HUES64 (cell line): ENCODE results near the gene ARID5A.
"Not testable (repeated sequence)": the region's sequence is repeated elsewhere in the genome, so short reads cannot be mapped to it uniquely, and the experiment has no call there.

Source experiments
- H3K27ac ChIP-seq: 2 replicates; pipeline ENCODE4 v1.7.0; 2013; ENCODE audit warnings: low read depth, low read length, inconsistent platforms
- H3K27me3 ChIP-seq: 2 replicates; pipeline ENCODE4 v1.6.1; 2013; ENCODE audit warnings: mild to moderate bottlenecking, low read length; ENCODE audit not compliant: insufficient read depth
- H3K36me3 ChIP-seq: 2 replicates; pipeline ENCODE4 v1.6.1; 2013; ENCODE audit warnings: mild to moderate bottlenecking, low read length; ENCODE audit not compliant: insufficient read depth
- H3K4me1 ChIP-seq: 2 replicates; pipeline ENCODE4 v1.6.1; 2013; ENCODE audit warnings: mild to moderate bottlenecking, low read length, moderate library complexity; ENCODE audit not compliant: insufficient read depth
- H3K4me3 ChIP-seq: 2 replicates; pipeline ENCODE4 v1.5.1; 2013; ENCODE audit warnings: mild to moderate bottlenecking, low read length, moderate library complexity
- H3K9ac ChIP-seq: 2 replicates; pipeline ENCODE4 v1.6.1; 2013; ENCODE audit warnings: mild to moderate bottlenecking, low read depth, low read length
- H3K9me3 ChIP-seq: 2 replicates; pipeline ENCODE4 v1.6.1; 2013; ENCODE audit warnings: low read depth, low read length; ENCODE audit not compliant: insufficient read depth
- WGBS: fragments of 150-250, 120-280 bp; methylation state at CpG from one replicate; pipeline ENCODE4 v1.1.7; 2013; ENCODE audit warnings: missing lambda C conversion rate; 5-methylcytosine and 5-hydroxymethylcytosine counted together

The ARID5A gene

GRCh38 chr2:96547731-96548171 lies 11.2 kb downstream of the ARID5A start:
- peak overlapping the region; percentile 21; the same call in 1 of the 2 replicates for H3K4me3 ChIP-seq
- no peak overlapping the region for H3K9ac ChIP-seq
- 46% methylated on average over 6 of the region's 6 CpGs for WGBS
- H3K9me3 ChIP-seq = no peaks in the 10 kb centered on the region
- H3K27ac ChIP-seq = no peak overlapping the region; the same call in 1 of the 2 replicates
- H3K27me3 ChIP-seq = no peaks in the 10 kb centered on the region
- peaks cover 9% of the 10 kb centered on the region; the same call in 1 of the 2 replicates for H3K4me1 ChIP-seq
- no peaks in the 10 kb centered on the region for H3K36me3 ChIP-seq

- Histone ChIP-seq H3K4me3 (no peak overlapping the region), H3K36me3 (no peaks in the 10 kb centered on the region), H3K4me1 (peaks cover 9% of the 10 kb centered on the region; the same call in 1 of the 2 replicates), H3K27me3 (no peaks in the 10 kb centered on the region), H3K27ac (no peak overlapping the region), H3K9me3 (no peaks in the 10 kb centered on the region), H3K9ac (no peak overlapping the region)
- 93% methylated on average over 24 of the region's 24 CpGs for WGBS
These were observed 12.3 kb downstream of the ARID5A start for GRCh38 chr2:96548558-96549465.

GRCh38 chr2:96549466-96549785 lies 12.9 kb downstream of the ARID5A start:
- no peak overlapping the region for H3K4me3 ChIP-seq
- H3K9me3 ChIP-seq = no peaks in the 10 kb centered on the region
- WGBS = 87% methylated on average over 4 of the region's 4 CpGs
- no peak overlapping the region for H3K27ac ChIP-seq
- H3K36me3 ChIP-seq = no peaks in the 10 kb centered on the region
- H3K9ac ChIP-seq = no peak overlapping the region
- peaks cover 9% of the 10 kb centered on the region; the same call in 1 of the 2 replicates for H3K4me1 ChIP-seq
- H3K27me3 ChIP-seq = no peaks in the 10 kb centered on the region

GRCh38 chr2:96549967-96550786 lies 13.6 kb downstream of the ARID5A start:
- Histone ChIP-seq H3K4me3 (no peak overlapping the region), H3K36me3 (no peaks in the 10 kb centered on the region), H3K9ac (no peak overlapping the region), H3K27me3 (no peaks in the 10 kb centered on the region), H3K4me1 (peaks cover 12% of the 10 kb centered on the region; the same call in 1 of the 2 replicates), H3K9me3 (no peaks in the 10 kb centered on the region), H3K27ac (no peak overlapping the region)
- 93% methylated on average over 61 of the region's 61 CpGs for WGBS

- H3K4me1 ChIP-seq = peaks cover 12% of the 10 kb centered on the region; the same call in 1 of the 2 replicates
- WGBS = 94% methylated on average over 14 of the region's 14 CpGs
- no peaks in the 10 kb centered on the region for H3K36me3 ChIP-seq
- H3K27me3 ChIP-seq = no peaks in the 10 kb centered on the region
- no peak overlapping the region for H3K4me3 ChIP-seq
- no peak overlapping the region for H3K27ac ChIP-seq
- no peaks in the 10 kb centered on the region for H3K9me3 ChIP-seq
- H3K9ac ChIP-seq = no peak overlapping the region
These were observed 14.4 kb downstream of the ARID5A start for GRCh38 chr2:96550787-96551604.

- Histone ChIP-seq H3K27me3 (no peaks in the 10 kb centered on the region), H3K9ac (no peak overlapping the region), H3K4me3 (no peak overlapping the region), H3K4me1 (peaks cover 12% of the 10 kb centered on the region; the same call in 1 of the 2 replicates), H3K36me3 (no peaks in the 10 kb centered on the region), H3K27ac (no peak overlapping the region), H3K9me3 (no peaks in the 10 kb centered on the region)
- WGBS = 94% methylated on average over 25 of the region's 25 CpGs
These were observed 15.2 kb downstream of the ARID5A start for GRCh38 chr2:96551605-96552314.

- Histone ChIP-seq H3K9ac (no peak overlapping the region), H3K4me3 (no peak overlapping the region), H3K27ac (no peak overlapping the region), H3K9me3 (no peaks in the 10 kb centered on the region), H3K36me3 (no peaks in the 10 kb centered on the region), H3K27me3 (no peaks in the 10 kb centered on the region), H3K4me1 (peaks cover 6% of the 10 kb centered on the region; the same call in 1 of the 2 replicates)
- 93% methylated on average over 18 of the region's 18 CpGs for WGBS
These were observed 16.0 kb downstream of the ARID5A start for GRCh38 chr2:96552315-96553175.

GRCh38 chr2:96553176-96553956 lies 16.8 kb downstream of the ARID5A start:
- Histone ChIP-seq H3K36me3 (no peaks in the 10 kb centered on the region), H3K4me3 (no peak overlapping the region), H3K4me1 (peaks cover 2% of the 10 kb centered on the region; the same call in 1 of the 2 replicates), H3K27me3 (no peaks in the 10 kb centered on the region), H3K27ac (no peak overlapping the region), H3K9me3 (no peaks in the 10 kb centered on the region), H3K9ac (no peak overlapping the region)
- WGBS = 96% methylated on average over 16 of the region's 16 CpGs

- H3K27ac ChIP-seq, H3K9ac ChIP-seq, H3K4me1 ChIP-seq, H3K36me3 ChIP-seq, H3K27me3 ChIP-seq, H3K9me3 ChIP-seq, H3K4me3 ChIP-seq: not testable (repeated sequence)
- WGBS = 74% methylated on average over 9 of the region's 9 CpGs
These were observed 17.4 kb downstream of the ARID5A start for GRCh38 chr2:96553957-96554292.
